GM12892 (cell line): Measurements from ENCODE around the gene WSCD2.

Experiments used
- POLR2A ChIP-seq: IDR thresholded peaks from 2 replicates; pipeline ENCODE4 v1.6.1; 2011; ENCODE audit warnings: low read depth, low read length, control low read depth
- POLR2AphosphoS5 ChIP-seq: IDR thresholded peaks from 2 replicates; pipeline ENCODE4 v1.6.1; 2011; ENCODE audit warnings: low read depth, low read length, control low read depth
- TAF1 ChIP-seq: IDR thresholded peaks from 2 replicates; pipeline ENCODE4 v1.6.1; 2011; ENCODE audit warnings: low read depth, mild to moderate bottlenecking, control low read depth, low read length, borderline replicate concordance

DNA sequence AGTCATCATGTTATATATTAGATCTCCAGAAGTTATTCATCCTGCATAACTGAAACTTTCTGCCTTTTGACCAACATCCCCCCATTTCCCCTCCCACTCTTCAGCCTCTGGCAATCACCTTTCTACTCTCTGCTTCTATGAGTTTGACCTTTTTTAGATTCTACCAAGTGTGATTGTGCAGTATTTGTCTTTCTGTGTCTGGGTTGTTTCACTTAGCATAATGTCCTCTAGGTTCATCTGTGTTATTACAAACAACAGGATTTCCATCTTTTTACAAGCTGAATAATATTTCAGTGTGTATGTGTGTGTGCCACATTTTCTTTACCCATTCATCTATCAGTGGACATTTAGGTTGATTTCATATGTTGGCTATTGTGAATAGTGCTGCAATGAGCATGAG lies 11.2 kb upstream of the WSCD2 start:
- TF ChIP-seq POLR2A = no peak
- no peak for TF ChIP-seq TAF1
- no peak for TF ChIP-seq POLR2AphosphoS5
